ENCODE data around the gene GALNT13. TPM values are rescaled to one million over a fixed set of nuclear protein-coding genes. Genes with fewer than 3 reads are reported as not detected.
"Not testable (repeated sequence)": the region's sequence is repeated elsewhere in the genome, so short reads cannot be mapped to it uniquely, and the experiment has no call there.

GALNT13 gene
- total RNA-seq, 2 experiments from 2014 or later: not detected

- ChIA-PET POLR2A (no interaction called here), CTCF (no interaction called here)
Measured at GRCh38 chr2:154455866-154456265, 584.1 kb downstream of the GALNT13 start.

GRCh38 chr2:154457286-154457685, 585.6 kb downstream of the GALNT13 start:
- POLR2A ChIA-PET: no interaction called here
- CTCF ChIA-PET: no interaction called here

GRCh38 chr2:154459286-154459685, 587.6 kb downstream of the GALNT13 start:
- POLR2A ChIA-PET: no interaction called here
- CTCF ChIA-PET: no interaction called here

GRCh38 chr2:154462634-154463033, 590.9 kb downstream of the GALNT13 start:
- ChIA-PET POLR2A (no interaction called here), CTCF (no interaction called here)

- CTCF ChIA-PET: interaction anchor here (1.6 kb wide), 1 partner anchor 10 kb away, joined by 4 read pairs; no protein-coding TSS in a partner anchor
- POLR2A ChIA-PET: no interaction called here
Measured at GRCh38 chr2:154466226-154466625, 594.5 kb downstream of the GALNT13 start.

- POLR2A ChIA-PET: no interaction called here
- CTCF ChIA-PET: no interaction called here
Measured at GRCh38 chr2:154470376-154470775, 598.7 kb downstream of the GALNT13 start.

GRCh38 chr2:154471492-154471891, 599.8 kb downstream of the GALNT13 start:
- CTCF ChIA-PET, POLR2A ChIA-PET: not testable (repeated sequence)

GRCh38 chr2:154477319-154477718, 605.6 kb downstream of the GALNT13 start:
- ChIA-PET CTCF (no interaction called here), POLR2A (no interaction called here)

GRCh38 chr2:154480521-154480920, 608.8 kb downstream of the GALNT13 start:
- POLR2A ChIA-PET: no interaction called here
- CTCF ChIA-PET: no interaction called here

GRCh38 chr2:154481336-154481735, 609.6 kb downstream of the GALNT13 start:
- POLR2A ChIA-PET: no interaction called here
- CTCF ChIA-PET: no interaction called here

GRCh38 chr2:154484338-154485099, 612.8 kb downstream of the GALNT13 start:
- ChIA-PET CTCF (no interaction called here), POLR2A (interaction anchor here (0.7 kb wide), 2 partner anchors 21 to 28 kb away, joined by 4 to 8 read pairs; no protein-coding TSS in a partner anchor)

- ChIA-PET CTCF (no interaction called here), POLR2A (no interaction called here)
Measured at GRCh38 chr2:154488801-154489200, 617.1 kb downstream of the GALNT13 start.

GRCh38 chr2:154489266-154489858, 617.6 kb downstream of the GALNT13 start:
- ChIA-PET POLR2A (no interaction called here), CTCF (no interaction called here)

GRCh38 chr2:154490530-154490929, 618.8 kb downstream of the GALNT13 start:
- ChIA-PET CTCF (no interaction called here), POLR2A (no interaction called here)

- ChIA-PET CTCF (no interaction called here), POLR2A (no interaction called here)
Measured at GRCh38 chr2:154495455-154495868, 623.7 kb downstream of the GALNT13 start.

- POLR2A ChIA-PET: no interaction called here
- CTCF ChIA-PET: no interaction called here
Measured at GRCh38 chr2:154497019-154497418, 625.3 kb downstream of the GALNT13 start.
